Mammary microvascular endothelial cell (primary cell): ENCODE data around the gene CYRIA. TPM values are rescaled to one million over a fixed set of nuclear protein-coding genes. Genes with fewer than 3 reads are reported as not detected.

ENCODE experiments used
- total RNA-seq: library from RNA; depleted of rRNA; stranded (reverse); fragments of >200 nt; gene quantifications from 2 replicates; pipeline ENCODE4 v1.2.3, GENCODE V29; 2015

CYRIA gene
- 7.5 and 10.2 TPM in 2 replicates for total RNA-seq

DNA sequence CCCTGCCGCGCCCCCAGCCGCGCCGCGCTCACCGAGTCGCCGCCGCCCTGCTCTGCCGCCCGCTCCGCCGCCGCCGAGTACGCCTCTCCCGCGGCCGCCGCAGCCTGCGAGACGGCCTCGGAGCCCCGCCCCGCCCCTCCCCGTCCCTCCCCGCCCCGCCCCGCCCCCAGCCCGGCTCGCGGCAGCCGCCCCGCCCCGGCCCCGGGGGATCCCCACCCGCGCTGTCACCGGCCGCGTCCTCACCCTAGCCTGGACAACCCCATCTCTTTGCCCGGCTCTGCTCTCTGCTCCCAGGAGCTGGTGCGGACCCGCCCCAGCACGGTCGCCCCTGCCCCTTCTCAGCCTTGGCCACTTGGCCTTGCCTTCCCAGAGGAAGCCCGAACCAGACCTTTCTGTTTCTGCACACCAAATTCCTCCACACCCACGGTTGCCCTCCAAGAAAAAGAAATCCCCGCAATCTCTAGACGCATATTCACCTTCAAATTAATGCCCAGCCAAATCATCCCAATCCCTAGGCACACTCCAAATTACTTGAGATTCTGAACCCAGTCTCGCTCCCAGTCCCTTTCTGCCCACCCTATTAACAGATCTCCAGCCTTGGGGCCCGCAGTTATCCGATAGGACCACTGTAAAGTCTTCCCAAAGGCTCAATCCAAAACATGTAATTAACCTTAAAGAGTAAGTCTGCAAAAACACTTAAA, at the start of gene CYRIA:
TSS of gene CYRIA (minus strand) at position 87 of the 701 bp plus-strand sequence. CDS start 77,715 bp downstream, outside the sequence.

